HCT116 (cell line): ENCODE results near the gene HYI. TPM values are rescaled to one million over a fixed set of nuclear protein-coding genes. Genes with fewer than 3 reads are reported as not detected.
A peak's percentile ranks its signal among the peaks of the same experiment; 100 is the strongest.

ENCODE experiments used
- ATAC-seq: fragments of 200-7000 bp; cut with Tn5 transposase; 2 replicates; pipeline ENCODE4 v1.9.1; 2020; ENCODE audit warnings: mild to moderate bottlenecking, moderate library complexity
- Bru-seq: library from RNA; stranded (reverse); fragments of 400-500 nt; gene quantifications from one replicate; lab custom pipeline; 2021; lab: Mats Ljungman, UMichigan
- BruChase-seq, 2 experiments: library from RNA; stranded (reverse); fragments of 400-500 nt; gene quantifications; one replicate each; lab custom pipeline; 2021; lab: Mats Ljungman, UMichigan
- BruUV-seq: library from RNA; stranded (reverse); fragments of 400-500 nt; replicated peaks from 2 replicates; lab custom pipeline; 2021; lab: Mats Ljungman, UMichigan
- CTCF ChIA-PET: fragments of 300-600 bp; sonication (Branson Sonifier 250); formaldehyde crosslinking; loops from one replicate; lab custom pipeline; 2021; ENCODE audit warnings: antibody characterized with exemption; lab: Charles Lee
- POLR2A ChIA-PET: fragments of 300-600, 350-600 bp; sonication (Branson Sonifier 250); formaldehyde crosslinking; loops from one replicate; lab custom pipeline; 2021; ENCODE audit warnings: antibody characterized with exemption; lab: Charles Lee
- RAD21 ChIA-PET, 2 experiments: fragments of 300-600 bp; sonication (Branson Sonifier 250); formaldehyde crosslinking; loops; one replicate each; lab custom pipeline; 2023; ENCODE audit warnings: low total read pairs in 2 of 2; ENCODE audit not compliant: uncharacterized antibody in 2 of 2, unreplicated experiment in 2 of 2, low non-redundant PET in 1 of 2; lab: Charles Lee
- DNase-seq: peaks from one replicate; pipeline ENCODE4 v3.0.0-alpha.2; 2010; ENCODE audit warnings: low read depth, low spot score
- H2AFZ ChIP-seq: fragments of 200-600 bp; shearing (Covaris generic), sonication (generic); 2 replicates; pipeline ENCODE4 v1.6.1; 2017; ENCODE audit warnings: low read depth, mixed run types, mixed read lengths, antibody characterized with exemption, low read length; ENCODE audit not compliant: poor library complexity, severe bottlenecking
- H3K27ac ChIP-seq: 2 replicates; pipeline ENCODE4 v1.5.1; 2012; ENCODE audit warnings: low read depth, low read length
- H3K27me3 ChIP-seq: fragments of 200-600 bp; sonication (generic); 2 replicates; pipeline ENCODE4 v1.6.1; 2016; ENCODE audit warnings: mixed run types, low read length, mixed read lengths; ENCODE audit not compliant: insufficient read depth
- H3K36me3 ChIP-seq, 2 experiments: fragments of 200-500 bp in 1 of 2; fragments of 200-600 bp in 1 of 2; sonication (Bioruptor generic) in 1 of 2; sonication (generic) in 1 of 2; 2 replicates each; pipeline versions ENCODE4 v1.5.1 to v1.6.1; 2014 to 2016; ENCODE audit warnings: low read length in 2 of 2, inconsistent platforms in 1 of 2, mixed read lengths in 1 of 2, mixed run types in 1 of 2; ENCODE audit not compliant: insufficient read depth in 2 of 2, control insufficient read depth in 1 of 2
- H3K4me1 ChIP-seq, 2 experiments: fragments of 200-600 bp in 1 of 2; sonication (generic) in 1 of 2; 2 replicates each; pipeline versions ENCODE4 v1.5.1 to v1.6.1; 2012 to 2017; ENCODE audit warnings: low read length in 2 of 2, inconsistent platforms in 1 of 2, mild to moderate bottlenecking in 1 of 2, mixed read lengths in 1 of 2, mixed run types in 1 of 2, moderate library complexity in 1 of 2; ENCODE audit not compliant: insufficient read depth in 2 of 2, control insufficient read depth in 1 of 2
- H3K4me2 ChIP-seq: fragments of 200-600 bp; sonication (generic); 2 replicates; pipeline ENCODE4 v1.6.1; 2017; ENCODE audit warnings: mixed run types, low read length, mixed read lengths
- H3K4me3 ChIP-seq, 2 experiments: fragments of 200-600 bp in 1 of 2; sonication (generic) in 1 of 2; replicated peaks in 1 of 2; 2 replicates each; pipeline ENCODE4 v1.5.1; 2011 to 2016; ENCODE audit warnings: low read length in 2 of 2, control low read depth in 1 of 2, low read depth in 1 of 2, mild to moderate bottlenecking in 1 of 2, mixed read lengths in 1 of 2, mixed run types in 1 of 2
- H3K79me2 ChIP-seq: fragments of 200-600 bp; sonication (generic); 2 replicates; pipeline ENCODE4 v1.6.1; 2017; ENCODE audit warnings: mild to moderate bottlenecking, mixed run types, low read length, moderate library complexity, mixed read lengths; ENCODE audit not compliant: insufficient read depth
- H3K9ac ChIP-seq: fragments of 200-600 bp; sonication (generic); 2 replicates; pipeline ENCODE4 v1.6.1; 2016; ENCODE audit warnings: low read length, mixed read lengths
- H3K9me2 ChIP-seq: fragments of 200-600 bp; sonication (generic), shearing (Covaris generic); 2 replicates; pipeline ENCODE4 v1.6.1; 2017; ENCODE audit warnings: mixed run types, mild to moderate bottlenecking, moderate library complexity; ENCODE audit not compliant: insufficient read depth
- H3K9me3 ChIP-seq, 2 experiments: fragments of 200-500 bp in 1 of 2; fragments of 200-600 bp in 1 of 2; sonication (Bioruptor generic) in 1 of 2; sonication (generic) in 1 of 2; 2 replicates each; pipeline ENCODE4 v1.6.1; 2014 to 2017; ENCODE audit warnings: low read length in 2 of 2, mixed read lengths in 2 of 2, inconsistent platforms in 1 of 2, low read depth in 1 of 2, mild to moderate bottlenecking in 1 of 2, mixed run types in 1 of 2, moderate library complexity in 1 of 2; ENCODE audit not compliant: control insufficient read depth in 1 of 2, insufficient read depth in 1 of 2
- H4K20me1 ChIP-seq: fragments of 200-600 bp; sonication (generic), shearing (Covaris generic); 2 replicates; pipeline ENCODE4 v1.6.1; 2017; ENCODE audit warnings: mixed run types, mild to moderate bottlenecking, moderate library complexity; ENCODE audit not compliant: insufficient read depth
- ATF3 ChIP-seq: IDR thresholded peaks from 2 replicates; pipeline ENCODE4 v1.6.1; 2012
- CBX3 ChIP-seq: IDR thresholded peaks from 2 replicates; pipeline ENCODE4 v1.6.1; 2012; ENCODE audit warnings: low read depth
- CEBPB ChIP-seq: IDR thresholded peaks from 2 replicates; pipeline ENCODE4 v1.6.1; 2012; ENCODE audit warnings: low read depth
- EGR1 ChIP-seq: IDR thresholded peaks from 2 replicates; pipeline ENCODE4 v1.6.1; 2012; ENCODE audit warnings: low read depth
- ELF1 ChIP-seq: IDR thresholded peaks from 2 replicates; pipeline ENCODE4 v1.6.1; 2012; ENCODE audit warnings: low read depth, borderline replicate concordance
- EZH2 ChIP-seq: fragments of 200-600 bp; sonication (generic); IDR thresholded peaks from 2 replicates; pipeline ENCODE4 v1.6.1; 2017; ENCODE audit warnings: antibody characterized with exemption, mixed run types
- EZH2phosphoT487 ChIP-seq: fragments of 200-600 bp; IDR thresholded peaks from 2 replicates; pipeline ENCODE4 v1.6.1; 2018; ENCODE audit warnings: antibody characterized with exemption, borderline replicate concordance
- JUND ChIP-seq: IDR thresholded peaks from 2 replicates; pipeline ENCODE4 v1.6.1; 2012
- MAX ChIP-seq: IDR thresholded peaks from 2 replicates; pipeline ENCODE4 v1.6.1; 2012
- POLR2A ChIP-seq: IDR thresholded peaks from 2 replicates; pipeline ENCODE4 v1.7.0; 2011; ENCODE audit warnings: borderline replicate concordance; ENCODE audit not compliant: insufficient read depth, insufficient read length; ENCODE audit errors: extremely low read depth
- POLR2AphosphoS5 ChIP-seq: IDR thresholded peaks from 2 replicates; pipeline ENCODE4 v1.6.1; 2011; ENCODE audit warnings: mild to moderate bottlenecking, low read depth, low read length, moderate library complexity
- RAD21 ChIP-seq: IDR thresholded peaks from 2 replicates; pipeline ENCODE4 v1.6.1; 2012; ENCODE audit warnings: low read depth, mild to moderate bottlenecking
- REST ChIP-seq: IDR thresholded peaks from 2 replicates; pipeline ENCODE4 v1.6.1; 2012; ENCODE audit warnings: low read depth
- SP1 ChIP-seq: IDR thresholded peaks from 2 replicates; pipeline ENCODE4 v1.6.1; 2012; ENCODE audit warnings: low read depth
- SRF ChIP-seq: IDR thresholded peaks from 2 replicates; pipeline ENCODE4 v1.6.1; 2012; ENCODE audit warnings: low read depth
- TCF7L2 ChIP-seq: IDR thresholded peaks from 2 replicates; pipeline ENCODE4 v1.7.0; 2011; ENCODE audit warnings: borderline replicate concordance, inconsistent platforms; ENCODE audit not compliant: insufficient read depth, insufficient read length; ENCODE audit errors: extremely low read depth
- ZBTB33 ChIP-seq: IDR thresholded peaks from 2 replicates; pipeline ENCODE4 v1.6.1; 2011; ENCODE audit warnings: mild to moderate bottlenecking, low read length, moderate library complexity; ENCODE audit not compliant: insufficient replicate concordance; ENCODE audit errors: extremely low read depth
- ZFX ChIP-seq: fragments of 450-650 bp; IDR thresholded peaks from 2 replicates; pipeline ENCODE4 v1.6.1; 2017
- ZNF274 ChIP-seq: fragments of 200-500 bp; sonication (Bioruptor generic); IDR thresholded peaks from 2 replicates; pipeline ENCODE4 v1.6.1; 2014; ENCODE audit warnings: mild to moderate bottlenecking, low read depth, low read length, inconsistent platforms
- intact Hi-C: fragments of 100-400 bp; cut with micrococcal nuclease; formaldehyde crosslinking; loops from 2 replicates; pipeline ENCODE4 v1.10.0; 2022
- long read RNA-seq: library from polyadenylated mRNA; unstranded; transcript quantifications from one replicate; pipeline ENCODE4 v2.0.0, GENCODE V29; 2021; ENCODE audit not compliant: unreplicated experiment
- polyA plus RNA-seq: library from polyadenylated mRNA; unstranded; fragments of >200 nt; gene quantifications from 2 replicates; pipeline ENCODE4 v1.2.1, GENCODE V29; 2012; ENCODE audit warnings: missing spikeins
- total RNA-seq: library from RNA; stranded (reverse); gene quantifications from one replicate; pipeline ENCODE4 v1.2.1, GENCODE V29; 2021; ENCODE audit not compliant: unreplicated experiment

Gene HYI
- total RNA-seq (13.9 TPM), Bru-seq, nascent RNA (percentile 66 among the genes with signal in this experiment), BruChase-seq, experiment 1, labeled RNA remaining after a 6-hour chase (percentile 59 among the genes with signal in this experiment), BruChase-seq, experiment 2, labeled RNA remaining after a 2-hour chase (percentile 57 among the genes with signal in this experiment)
- 16.9 and 18.1 TPM in 2 replicates for polyA plus RNA-seq
- long read RNA-seq, partial matches to known transcripts: 1 of 4 reads
- long read RNA-seq, other reads (novel, unspliced or antisense): 1 of 4 reads

- peak within 1 kb of the TSS; percentile 75 for H3K9ac ChIP-seq
- CTCF ChIA-PET: no interaction called here
- no peaks in the 10 kb centered on the region for H3K9me3 ChIP-seq
- H3K4me1 ChIP-seq: peaks cover 22 to 29% of the 10 kb centered on the region in 2 experiments
- H3K9me2 ChIP-seq: no peaks in the 10 kb centered on the region
- H3K36me3 ChIP-seq: peaks cover 0 to 8% of the 10 kb centered on the region in 2 experiments; a peak in 2 of 4 replicates
- no TSS peak for BruUV-seq
- H3K4me3 ChIP-seq: peak within 1 kb of the TSS; percentile 57 to 66
- no peak within 1 kb of the TSS for H2AFZ ChIP-seq
- no peaks in the 10 kb centered on the region for H3K79me2 ChIP-seq
- H3K27ac ChIP-seq: peak within 1 kb of the TSS; percentile 63
- intact Hi-C loops: loop anchor here (10.0 kb wide), 1 partner anchor 591 kb away; no protein-coding TSS in a partner anchor
- no peaks in the 10 kb centered on the region for H4K20me1 ChIP-seq
- POLR2A ChIA-PET: interaction anchor here (0.6 to 1.8 kb wide), 5 partner anchors 8 to 560 kb away, joined by 3 to 6 read pairs (median 3); partner anchors contain the start of gene KDM4A
- RAD21 ChIA-PET: interaction anchor here in 1 of 2 experiments (1.6 kb wide), 1 partner anchor 227 kb away, joined by 3 read pairs; no protein-coding TSS in a partner anchor
- DNase-seq (peak; percentile 56), ATAC-seq (peak; percentile 75)
- H3K27me3 ChIP-seq: no peaks in the 10 kb centered on the region
- peak within 1 kb of the TSS; percentile 90 for H3K4me2 ChIP-seq
- TF ChIP-seq JUND (no peak), CBX3 (peak; percentile 17), POLR2A (no peak), POLR2AphosphoS5 (peak; percentile 72), ELF1 (no peak; the same call in 1 of the 2 replicates), ZNF274 (no peak), SP1 (no peak; the same call in 1 of the 2 replicates), ZFX (peak; percentile 59; the same call in 1 of the 2 replicates), ZBTB33 (no peak), CEBPB (no peak), REST (no peak), EZH2phosphoT487 (no peak), SRF (no peak), ATF3 (no peak), EZH2 (no peak), TCF7L2 (no peak), EGR1 (0 out of 2 replicates have a peak, but pooled peaks have one; percentile 6), RAD21 (no peak; the same call in 1 of the 2 replicates), MAX (peak; percentile 45; the same call in 1 of the 2 replicates)
Observed at GRCh38 chr1:43453442-43454269, at the start of gene HYI. HYI (minus strand) TSS chr1:43453931; CDS start chr1:43453793, 138 bp downstream.
